ENCODE measurements around the gene KLKB1. TPM values are rescaled to one million over a fixed set of nuclear protein-coding genes. Genes with fewer than 3 reads are reported as not detected.
A peak's percentile ranks its signal among the peaks of the same experiment; 100 is the strongest.

Gene KLKB1
- total RNA-seq, 4 donors from 2014 or later: 1.7 to 2.0 (median 1.9) TPM; not detected in 1

GRCh38 chr4:186299291-186299690, 72.0 kb downstream of the KLKB1 start:
- in situ Hi-C loops (cut with MboI; ENCODE audit: low pct_ligation_motif_present in 1 of 4, low pct_unique_long_range_greater_than_20kb in 1 of 4, low sequenced_read_pairs in 3 of 4) (loop anchor here in 3 of 4 donors (5.0 to 25.0 kb wide), 3 partner anchors 263 to 288 kb away; partner anchors contain the start of gene MTNR1A (in 1 of the 3)), intact Hi-C loops (cut with DNase I; ENCODE audit: low total_unique reads) (no loop called here)
- no peaks in the 10 kb centered on the region for H3K36me3 ChIP-seq
- H3K4me1 ChIP-seq: peaks cover 3 to 17% (median 9%) of the 10 kb centered on the region in 4 donors
- no peak overlapping the region for H3K27ac ChIP-seq
- DNase-seq: no peak
- WGBS, 2 donors (ENCODE audit: low coverage in 1 of 2): 53 to 60% methylated on average over 1 to 5 of the region's 5 CpGs
- H3K4me3 ChIP-seq: no peak overlapping the region
- H3K27me3 ChIP-seq: peaks cover 6% of the 10 kb centered on the region
- TF ChIP-seq CTCF (IDR thresholded peaks at IDR 0.05) (no peak), POLR2A (IDR thresholded peaks at IDR 0.05) (no peak), POLR2AphosphoS5 (IDR thresholded peaks at IDR 0.05) (no peak), EP300 (IDR thresholded peaks at IDR 0.05; ENCODE audit: low read depth) (no peak)
- H3K9me3 ChIP-seq: no peaks in the 10 kb centered on the region

GRCh38 chr4:186300659-186301390, 73.5 kb downstream of the KLKB1 start:
- peak overlapping the region; percentile 43 to 65 (median 53) for H3K27ac ChIP-seq
- peaks cover 6% of the 10 kb centered on the region for H3K27me3 ChIP-seq
- DNase-seq: no peak
- no peaks in the 10 kb centered on the region for H3K36me3 ChIP-seq
- WGBS, 2 donors (ENCODE audit: low coverage in 1 of 2): 55 to 65% methylated on average over 6 of the region's 6 CpGs
- H3K4me3 ChIP-seq: peak overlapping the region in 2 of 4 donors; percentile 4 to 10
- intact Hi-C loops (cut with DNase I; ENCODE audit: low total_unique reads): no loop called here
- peaks cover 3 to 17% (median 9%) of the 10 kb centered on the region in 4 donors for H3K4me1 ChIP-seq
- in situ Hi-C loops (cut with MboI; ENCODE audit: low pct_ligation_motif_present in 1 of 4, low pct_unique_long_range_greater_than_20kb in 1 of 4, low sequenced_read_pairs in 3 of 4): no loop called here
- TF ChIP-seq POLR2A (IDR thresholded peaks at IDR 0.05): no peak
- no peak for TF ChIP-seq CTCF (IDR thresholded peaks at IDR 0.05)
- TF ChIP-seq POLR2AphosphoS5 (IDR thresholded peaks at IDR 0.05): no peak
- TF ChIP-seq EP300 (IDR thresholded peaks at IDR 0.05; ENCODE audit: low read depth): no peak
- H3K9me3 ChIP-seq: no peaks in the 10 kb centered on the region

- Histone ChIP-seq H3K4me1 (peaks cover 3 to 18% (median 8%) of the 10 kb centered on the region in 4 donors), H3K27me3 (no peaks in the 10 kb centered on the region), H3K4me3 (no peak overlapping the region), H3K27ac (no peak overlapping the region), H3K36me3 (no peaks in the 10 kb centered on the region), H3K9me3 (no peaks in the 10 kb centered on the region)
- TF ChIP-seq POLR2A (IDR thresholded peaks at IDR 0.05) (no peak), POLR2AphosphoS5 (IDR thresholded peaks at IDR 0.05) (no peak), CTCF (IDR thresholded peaks at IDR 0.05) (no peak), EP300 (IDR thresholded peaks at IDR 0.05; ENCODE audit: low read depth) (no peak)
- no peak for DNase-seq
- in situ Hi-C loops (cut with MboI; ENCODE audit: low pct_ligation_motif_present in 1 of 4, low pct_unique_long_range_greater_than_20kb in 1 of 4, low sequenced_read_pairs in 3 of 4) (no loop called here), intact Hi-C loops (cut with DNase I; ENCODE audit: low total_unique reads) (no loop called here)
- 77 to 83% methylated on average over 5 of the region's 5 CpGs for WGBS, 2 donors (ENCODE audit: low coverage in 1 of 2)
Observed at GRCh38 chr4:186304216-186304615, 76.9 kb downstream of the KLKB1 start.

- whole genome bisulfite sequencing, 2 donors (ENCODE audit: low coverage in 1 of 2): 52 to 75% methylated on average over 3 to 13 of the region's 13 CpGs
- no peak overlapping the region for H3K27ac ChIP-seq
- DNase-seq: no peak
- in situ Hi-C loops (cut with MboI; ENCODE audit: low pct_ligation_motif_present in 1 of 4, low pct_unique_long_range_greater_than_20kb in 1 of 4, low sequenced_read_pairs in 3 of 4) (no loop called here), intact Hi-C loops (cut with DNase I; ENCODE audit: low total_unique reads) (no loop called here)
- peaks cover 3 to 18% (median 7%) of the 10 kb centered on the region in 4 donors for H3K4me1 ChIP-seq
- H3K36me3 ChIP-seq: no peaks in the 10 kb centered on the region
- no peaks in the 10 kb centered on the region for H3K9me3 ChIP-seq
- no peak overlapping the region for H3K4me3 ChIP-seq
- no peaks in the 10 kb centered on the region for H3K27me3 ChIP-seq
- TF ChIP-seq POLR2AphosphoS5 (IDR thresholded peaks at IDR 0.05) (no peak), POLR2A (IDR thresholded peaks at IDR 0.05) (no peak), CTCF (IDR thresholded peaks at IDR 0.05) (no peak), EP300 (IDR thresholded peaks at IDR 0.05; ENCODE audit: low read depth) (no peak)
Observed at GRCh38 chr4:186304866-186305505, 77.7 kb downstream of the KLKB1 start.

All from transverse colon (tissue), 4 donors.